NCI-H748 (cell line): ENCODE results near the gene NEK2.
"Not testable (repeated sequence)": the region's sequence is repeated elsewhere in the genome, so short reads cannot be mapped to it uniquely, and the experiment has no call there.

Experiments used
- DNase-seq: peaks from one replicate; lab custom pipeline; 2025; ENCODE audit not compliant: unreplicated experiment; lab: John Stamatoyannopoulos, UW

NEK2 gene

GRCh38 chr1:211695135-211695816, 19.9 kb upstream of the NEK2 start:
- DNase-seq: no peak

GRCh38 chr1:211693911-211694310, 18.5 kb upstream of the NEK2 start:
- not testable (repeated sequence) for DNase-seq

- no peak for DNase-seq
These were observed 13.0 kb upstream of the NEK2 start for GRCh38 chr1:211688421-211688820.

- DNase-seq: no peak
These were observed 12.2 kb upstream of the NEK2 start for GRCh38 chr1:211687462-211688215.

GRCh38 chr1:211685823-211686222, 10.4 kb upstream of the NEK2 start:
- DNase-seq: no peak

GRCh38 chr1:211684791-211685190, 9.4 kb upstream of the NEK2 start:
- no peak for DNase-seq

GRCh38 chr1:211684331-211684730, 8.9 kb upstream of the NEK2 start:
- no peak for DNase-seq

- no peak for DNase-seq
These were observed 8.2 kb upstream of the NEK2 start for GRCh38 chr1:211683396-211684297.

- DNase-seq: not testable (repeated sequence)
These were observed 6.8 kb upstream of the NEK2 start for GRCh38 chr1:211682186-211682585.

- peak; percentile 87 for DNase-seq
These were observed 5.4 kb upstream of the NEK2 start for GRCh38 chr1:211680752-211681327.

- no peak for DNase-seq
These were observed 2.2 kb upstream of the NEK2 start for GRCh38 chr1:211677659-211678058.

- no peak for DNase-seq
These were observed 1.3 kb upstream of the NEK2 start for GRCh38 chr1:211676761-211677160.

- no peak for DNase-seq
These were observed 724 bp upstream of the NEK2 start for GRCh38 chr1:211676106-211676583.

GRCh38 chr1:211667065-211667617, 8.3 kb downstream of the NEK2 start:
- DNase-seq: no peak

GRCh38 chr1:211660718-211661222, 14.7 kb downstream of the NEK2 start:
- DNase-seq: no peak

GRCh38 chr1:211656728-211657127, 18.7 kb downstream of the NEK2 start:
- DNase-seq: no peak

GRCh38 chr1:211654838-211655787, 20.3 kb downstream of the NEK2 start:
- DNase-seq: peak; percentile 70

- no peak for DNase-seq
These were observed 21.4 kb downstream of the NEK2 start for GRCh38 chr1:211653959-211654496.

- no peak for DNase-seq
These were observed 22.1 kb downstream of the NEK2 start for GRCh38 chr1:211653293-211653692.
